Non-pigmented ciliary epithelial cell (primary cell): Measurements from ENCODE around the gene MRPL21.
"Not testable (repeated sequence)": the region's sequence is repeated elsewhere in the genome, so short reads cannot be mapped to it uniquely, and the experiment has no call there.

Experiments
- DNase-seq: peaks from one replicate; pipeline ENCODE4 v3.0.0-alpha.2; 2010; ENCODE audit warnings: low read depth

MRPL21 gene

GRCh38 chr11:68910965-68911364 is 7.3 kb upstream of the MRPL21 start:
- DNase-seq: no peak

GRCh38 chr11:68908273-68908672 is 4.6 kb upstream of the MRPL21 start:
- DNase-seq: no peak

GRCh38 chr11:68905421-68906360 is 2.1 kb upstream of the MRPL21 start:
- DNase-seq: no peak

GRCh38 chr11:68904248-68904847 is 716 bp upstream of the MRPL21 start:
- no peak for DNase-seq

DNA sequence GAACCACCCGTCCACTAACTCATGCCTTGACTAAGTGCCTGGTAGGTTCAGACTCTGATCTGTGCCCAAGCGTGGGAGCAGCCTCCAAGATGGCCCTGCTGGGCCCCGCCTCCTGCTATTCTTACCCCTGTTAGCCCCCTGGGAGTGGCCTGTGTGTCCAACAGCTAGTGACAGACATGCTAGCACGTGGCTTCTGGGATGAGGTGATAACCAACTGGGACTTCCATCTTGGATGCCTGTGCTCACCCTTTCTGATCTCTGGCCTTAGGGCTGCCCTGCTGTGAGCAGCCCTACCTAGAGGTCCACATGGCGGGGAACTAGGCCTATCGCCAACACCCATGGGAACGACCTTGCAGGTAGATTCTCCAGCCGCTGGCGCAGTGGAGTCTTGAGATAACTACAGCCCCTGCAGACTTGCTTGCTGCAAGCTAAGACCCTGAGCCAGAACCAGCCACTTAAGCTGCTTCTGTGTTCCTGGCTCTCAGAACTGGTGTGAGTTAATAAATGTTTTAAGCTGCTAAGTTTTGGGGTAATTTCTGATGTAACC is 2.7 kb downstream of the MRPL21 start:
- no peak for DNase-seq

- no peak for DNase-seq
These were observed 6.2 kb downstream of the MRPL21 start for GRCh38 chr11:68897441-68897840.

DNA sequence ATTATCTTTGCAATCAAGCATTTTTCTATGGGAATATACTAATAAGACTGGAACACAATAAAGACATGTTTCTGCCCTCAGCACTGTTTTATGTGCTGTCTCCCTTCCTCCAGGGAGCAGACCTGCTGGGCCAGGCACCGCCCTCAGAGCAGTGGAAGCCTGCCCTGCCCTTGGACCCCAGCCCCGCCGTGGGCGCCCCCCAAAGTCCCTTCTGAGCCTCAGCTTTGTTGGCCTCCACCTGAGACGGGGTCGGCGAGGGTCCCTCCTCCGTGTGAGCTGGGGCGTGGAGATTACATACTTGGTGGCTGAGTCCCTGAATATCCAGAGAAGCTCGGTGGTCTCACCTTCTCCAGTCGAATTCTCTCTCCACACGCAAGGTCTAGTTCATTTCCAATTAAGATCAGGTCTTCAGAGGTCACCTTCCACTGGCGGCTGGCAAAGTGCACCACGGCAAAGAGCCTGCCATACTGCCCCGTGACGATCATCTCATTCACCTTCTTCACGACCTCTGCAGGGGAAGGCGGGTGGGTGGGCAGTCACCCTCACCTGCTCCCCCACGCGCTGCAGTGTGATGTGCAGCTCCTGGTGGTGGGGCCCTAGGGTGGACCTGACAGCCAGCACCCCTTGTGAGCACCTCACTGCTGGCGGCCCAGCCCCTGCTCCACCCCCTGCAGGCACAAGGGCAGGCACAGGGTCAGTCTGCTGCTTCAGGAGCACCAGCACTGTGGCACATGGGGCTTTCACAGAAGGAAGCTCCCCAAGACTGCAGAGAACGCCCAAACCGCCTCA is 7.3 kb downstream of the MRPL21 start:
- DNase-seq: no peak

GRCh38 chr11:68893282-68893681 is 10.3 kb downstream of the MRPL21 start:
- DNase-seq: no peak

DNA sequence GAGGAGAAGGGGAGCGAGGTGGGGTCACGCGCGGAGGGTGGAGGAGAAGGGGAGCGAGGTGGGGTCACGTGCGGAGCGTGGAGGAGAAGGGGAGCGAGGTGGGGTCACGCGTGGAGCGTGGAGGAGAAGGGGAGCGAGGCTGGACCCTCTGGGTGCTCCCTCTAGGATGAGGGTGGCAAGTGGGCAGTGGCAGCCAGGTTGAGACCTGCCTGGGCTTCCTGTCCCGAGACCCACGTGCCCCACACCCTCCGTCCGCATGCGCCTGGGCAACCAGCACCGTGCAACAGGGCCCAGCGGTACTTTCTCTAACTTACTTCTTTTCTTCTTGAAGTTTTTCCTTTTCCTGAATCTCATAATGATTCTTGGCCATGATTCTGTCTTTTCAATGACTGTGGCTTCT is 11.1 kb downstream of the MRPL21 start:
- no peak for DNase-seq

DNA sequence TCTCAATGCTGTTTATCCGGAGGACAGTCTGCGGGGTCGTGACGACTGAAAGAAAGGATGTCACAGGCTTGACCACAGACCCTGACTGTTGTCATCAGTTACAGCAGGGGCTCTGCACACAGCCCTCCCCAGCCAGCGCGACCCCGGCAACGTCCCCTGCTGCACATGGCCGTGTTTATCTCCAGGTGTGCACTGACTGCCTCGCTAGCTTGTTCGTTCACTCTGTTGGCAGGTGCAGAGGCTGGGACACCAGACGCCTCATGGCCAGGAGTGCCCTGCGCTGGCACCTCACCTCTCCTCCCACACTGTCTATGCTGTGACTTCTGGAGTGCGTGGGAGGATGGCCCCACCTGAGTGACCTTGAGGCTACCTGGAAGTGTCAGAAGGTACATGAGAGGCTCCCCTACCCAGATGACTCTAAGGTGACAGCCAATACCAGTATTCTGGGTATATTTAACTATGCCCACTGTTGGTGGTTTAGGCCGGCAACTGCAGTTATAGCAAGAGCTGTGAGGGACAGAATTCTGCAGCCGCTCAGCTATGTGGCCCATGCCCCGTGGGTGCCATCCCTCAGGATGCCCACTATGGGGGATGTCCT is 12.2 kb downstream of the MRPL21 start:
- DNase-seq: no peak

DNA sequence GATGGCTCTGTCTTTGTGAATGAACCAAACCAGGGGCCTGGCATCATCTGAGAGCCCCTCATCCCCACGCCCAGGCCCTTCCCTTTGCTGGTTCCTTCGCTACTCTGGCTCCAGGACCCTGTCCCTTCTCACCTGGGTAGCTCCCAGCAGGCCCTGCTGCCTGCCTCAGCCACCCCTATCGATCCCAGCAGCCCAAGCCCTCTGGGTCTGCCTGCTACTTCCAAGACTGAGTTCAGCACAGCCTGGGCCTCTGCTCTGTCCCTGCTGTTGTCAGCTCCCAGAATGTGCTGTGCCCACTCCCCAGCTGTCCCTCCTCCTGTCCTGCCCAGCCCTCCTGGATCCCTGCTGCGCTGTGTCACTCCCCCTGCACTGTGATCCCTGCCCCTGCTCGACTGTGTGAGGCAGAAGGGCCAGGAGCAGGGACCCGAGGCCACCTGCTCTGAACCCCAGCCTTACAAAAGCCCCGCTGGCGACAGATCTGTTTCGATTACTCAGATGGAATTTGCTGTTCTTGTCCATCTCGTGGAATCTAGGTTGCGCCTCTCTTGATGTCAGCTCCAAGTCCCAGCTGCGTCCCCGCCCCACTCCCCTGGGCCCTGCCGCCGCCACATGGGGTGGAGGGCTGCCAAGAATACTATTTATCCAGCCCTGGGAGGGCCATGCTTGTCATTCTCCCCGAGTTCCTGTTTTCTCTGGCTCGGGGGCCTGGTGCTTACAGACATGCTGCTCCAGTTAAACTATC is 13.0 kb downstream of the MRPL21 start:
- peak; percentile 36 for DNase-seq

GRCh38 chr11:68889948-68890446 is 13.6 kb downstream of the MRPL21 start:
- DNase-seq: peak; percentile 50

- DNase-seq: not testable (repeated sequence)
These were observed 18.8 kb downstream of the MRPL21 start for GRCh38 chr11:68884827-68885226.

DNA sequence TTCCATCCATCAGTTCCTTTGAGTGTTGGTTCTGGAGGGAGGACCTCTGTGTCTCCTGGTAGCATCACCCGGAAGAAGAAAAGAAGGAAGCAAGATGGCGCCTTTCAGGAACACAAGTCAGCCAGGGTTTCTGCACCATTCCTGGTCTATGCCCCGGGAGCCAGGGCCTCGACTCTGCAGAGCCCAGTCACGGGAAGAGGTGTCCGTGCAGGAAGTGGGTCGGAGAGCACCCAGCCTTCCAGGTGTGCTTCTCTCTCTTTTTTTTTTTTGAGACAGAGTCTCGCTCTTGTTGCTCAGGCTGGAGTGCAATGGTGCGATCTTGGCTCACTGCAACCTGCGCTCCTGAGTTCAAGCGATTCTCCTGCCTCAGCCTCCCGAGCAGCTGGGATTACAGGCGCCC is 21.2 kb downstream of the MRPL21 start:
- DNase-seq: no peak

- DNase-seq: no peak
These were observed 22.3 kb downstream of the MRPL21 start for GRCh38 chr11:68881320-68881719.

DNA sequence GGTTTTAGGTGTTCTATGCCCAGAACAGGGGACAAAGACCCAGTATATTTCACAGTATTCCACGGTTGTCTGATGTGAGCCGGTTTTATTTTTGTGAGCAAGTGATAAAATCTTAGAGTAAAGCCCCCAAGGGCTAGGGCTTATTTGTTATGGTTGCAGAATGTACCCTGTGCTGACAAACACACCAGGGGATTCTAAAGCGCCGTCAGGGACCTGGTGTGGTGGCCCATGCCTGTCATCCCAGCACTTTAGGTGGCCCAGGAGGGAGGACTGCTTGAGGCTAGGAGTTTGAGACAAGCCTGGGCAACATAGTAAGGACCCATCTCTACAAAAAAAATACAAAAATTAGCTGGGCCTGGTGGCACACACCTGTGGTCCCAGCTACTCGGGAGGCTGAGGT is 22.8 kb downstream of the MRPL21 start:
- no peak for DNase-seq

GRCh38 chr11:68878022-68878421 is 25.6 kb downstream of the MRPL21 start:
- DNase-seq: no peak

GRCh38 chr11:68872216-68873003 is 31.2 kb downstream of the MRPL21 start:
- DNase-seq: no peak

DNA sequence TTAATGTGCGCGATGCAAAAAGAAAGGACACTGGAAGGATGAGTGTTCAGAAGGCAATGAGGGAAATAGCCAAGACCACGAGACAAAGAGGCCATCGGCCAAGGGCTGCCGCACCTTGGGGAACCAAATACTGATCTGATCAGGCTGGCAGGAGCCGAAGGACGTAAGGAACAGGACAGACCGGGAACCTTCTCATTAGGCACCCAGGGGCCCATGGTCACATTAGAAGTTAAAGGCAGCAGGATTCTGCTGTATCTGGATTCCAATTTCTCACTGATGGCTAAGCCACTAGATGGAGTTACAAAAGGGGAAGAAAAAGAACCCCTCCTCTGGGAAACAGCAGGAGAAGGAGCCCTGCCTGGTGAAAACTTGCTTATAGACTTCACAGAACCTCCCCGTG is 33.2 kb downstream of the MRPL21 start:
- DNase-seq: no peak

GRCh38 chr11:68868221-68868835 is 35.3 kb downstream of the MRPL21 start:
- no peak for DNase-seq
